GM21529 (cell line): Measurements from ENCODE around the gene NAPA.
"Not testable (repeated sequence)": the region's sequence is repeated elsewhere in the genome, so short reads cannot be mapped to it uniquely, and the experiment has no call there.

Experiments used
- ATAC-seq: cut with Tn5 transposase; IDR thresholded peaks from one replicate; pipeline ENCODE4 v1.9.1; 2021; ENCODE audit not compliant: unreplicated experiment

Gene NAPA

GRCh38 chr19:47487551-47488515 is 27.0 kb downstream of the NAPA start:
- no peak for ATAC-seq

GRCh38 chr19:47486900-47487299 is 28.0 kb downstream of the NAPA start:
- ATAC-seq, result no peak

- not testable (repeated sequence) for ATAC-seq
Measured at GRCh38 chr19:47486220-47486619, 28.6 kb downstream of the NAPA start.

GRCh38 chr19:47485210-47485609 is 29.7 kb downstream of the NAPA start:
- no peak for ATAC-seq

GRCh38 chr19:47483800-47484690 is 30.8 kb downstream of the NAPA start, which contains the start of gene KPTN:
TSS of gene KPTN (minus strand) at chr19:47484219. CDS start at chr19:47484160, 59 bp downstream.
- peak; percentile 63 for ATAC-seq

- ATAC-seq, result no peak
Measured at GRCh38 chr19:47483200-47483599, 31.7 kb downstream of the NAPA start.

GRCh38 chr19:47481460-47482052 is 33.3 kb downstream of the NAPA start:
- no peak for ATAC-seq

- no peak for ATAC-seq
Measured at GRCh38 chr19:47480658-47481057, 34.2 kb downstream of the NAPA start.

- no peak for ATAC-seq
Measured at GRCh38 chr19:47479701-47480503, 35.0 kb downstream of the NAPA start.

GRCh38 chr19:47476438-47476972 is 38.4 kb downstream of the NAPA start:
- ATAC-seq, result no peak

GRCh38 chr19:47475465-47475864 is 39.4 kb downstream of the NAPA start:
- no peak for ATAC-seq

GRCh38 chr19:47473336-47473735 is 41.5 kb downstream of the NAPA start:
- ATAC-seq, result no peak

GRCh38 chr19:47471733-47472457 is 43.0 kb downstream of the NAPA start, which contains the start of gene SLC8A2:
TSS of gene SLC8A2 (minus strand) at chr19:47471893. CDS start at chr19:47466403, 5,490 bp downstream.
- no peak for ATAC-seq

- ATAC-seq, result no peak
Measured at GRCh38 chr19:47471381-47471732, 43.5 kb downstream of the NAPA start.

- no peak for ATAC-seq
Measured at GRCh38 chr19:47470447-47471195, 44.2 kb downstream of the NAPA start.

GRCh38 chr19:47469719-47470118 is 45.1 kb downstream of the NAPA start:
- ATAC-seq, result no peak

- no peak for ATAC-seq
Measured at GRCh38 chr19:47469363-47469700, 45.5 kb downstream of the NAPA start.

- ATAC-seq, result no peak
Measured at GRCh38 chr19:47467914-47468313, 46.9 kb downstream of the NAPA start.

- ATAC-seq, result no peak
Measured at GRCh38 chr19:47465957-47466356, 48.9 kb downstream of the NAPA start.
